ENCODE results near the gene POR. TPM values are rescaled to one million over a fixed set of nuclear protein-coding genes. Genes with fewer than 3 reads are reported as not detected.
A peak's percentile ranks its signal among the peaks of the same experiment; 100 is the strongest.

POR gene
- total and polyA plus RNA-seq, 2 of the 13 experiments (the other 11 are each of a cell fraction or from before 2014, with no cell fraction given): 145 to 266 TPM

DNA sequence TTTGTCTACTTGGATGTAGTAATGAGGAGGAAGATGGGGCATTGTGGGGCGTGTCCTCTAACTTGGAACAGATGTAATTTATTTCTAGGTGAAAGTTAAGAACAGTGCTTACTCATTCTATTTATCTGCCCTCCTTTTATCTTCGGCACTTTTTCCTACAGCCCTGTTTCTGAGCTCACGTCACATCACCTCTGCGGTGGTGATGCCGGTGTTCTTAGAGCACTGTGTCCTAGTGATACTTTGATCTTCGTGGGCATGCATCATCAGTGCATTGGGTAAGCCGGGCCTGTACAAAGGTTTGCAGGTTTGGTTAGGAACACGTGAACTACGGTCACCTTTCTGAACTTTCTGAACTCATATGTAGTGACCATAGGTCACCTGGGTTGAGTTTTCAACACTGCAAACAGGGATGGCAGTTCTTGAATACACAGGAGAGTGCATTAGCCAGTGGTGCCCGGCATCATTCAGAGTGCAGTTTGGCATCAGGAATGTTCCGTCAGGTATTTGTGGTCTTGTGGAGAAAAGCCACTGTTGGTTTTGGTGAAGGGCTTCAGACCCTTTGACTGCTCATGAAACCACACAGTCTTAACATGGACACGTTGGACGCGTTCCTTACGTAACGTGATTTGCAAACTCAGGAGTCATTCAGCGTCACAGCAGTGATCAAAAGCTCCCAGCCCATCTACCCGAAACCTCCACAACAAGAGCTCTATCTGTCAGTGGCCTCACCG is 5.6 kb downstream of the POR start (continued):
- TF ChIP-seq ZNF318 (CRISPR knock-in tag; IDR thresholded peaks at IDR 0.05): no peak
- TF ChIP-seq MZF1 (CRISPR knock-in tag; IDR thresholded peaks at IDR 0.05; ENCODE audit: borderline replicate concordance): no peak
- no peak for TF ChIP-seq ZNF496 (CRISPR knock-in tag; IDR thresholded peaks at IDR 0.05; ENCODE audit: insufficient replicate concordance)
- peak; percentile 71 for TF ChIP-seq DMAP1 (CRISPR knock-in tag; IDR thresholded peaks at IDR 0.05)
- no peak; the same call in 1 of the 2 replicates for TF ChIP-seq USF2 (IDR thresholded peaks at IDR 0.05; ENCODE audit: low read depth, low read length)
- peak; percentile 58; the same call in 1 of the 2 replicates for TF ChIP-seq USF2 (CRISPR knock-in tag; IDR thresholded peaks at IDR 0.05; ENCODE audit: borderline replicate concordance)
- no peak for TF ChIP-seq ZNF724P (CRISPR knock-in tag; IDR thresholded peaks at IDR 0.05; ENCODE audit: borderline replicate concordance)
- TF ChIP-seq ZNF337 (CRISPR knock-in tag; IDR thresholded peaks at IDR 0.05; ENCODE audit: borderline replicate concordance, low read depth): no peak; the same call in 1 of the 2 replicates
- TF ChIP-seq WIZ (CRISPR knock-in tag; IDR thresholded peaks at IDR 0.05): no peak
- peak; percentile 87 for TF ChIP-seq ATF7 (IDR thresholded peaks at IDR 0.05)
- peak; percentile 97 for TF ChIP-seq ATF7 (CRISPR knock-in tag; IDR thresholded peaks at IDR 0.05)
- no peak for TF ChIP-seq ZNF713 (CRISPR knock-in tag; IDR thresholded peaks at IDR 0.05)
- no peak for TF ChIP-seq CSRNP2 (CRISPR knock-in tag; conservative IDR thresholded peaks at IDR 0.05; ENCODE audit: low read depth)
- TF ChIP-seq ZNF234 (CRISPR knock-in tag; conservative IDR thresholded peaks at IDR 0.05): no peak
